ENCODE results near the gene SLC4A5.
"Not testable (repeated sequence)": the region's sequence is repeated elsewhere in the genome, so short reads cannot be mapped to it uniquely, and the experiment has no call there.

The SLC4A5 gene

DNA sequence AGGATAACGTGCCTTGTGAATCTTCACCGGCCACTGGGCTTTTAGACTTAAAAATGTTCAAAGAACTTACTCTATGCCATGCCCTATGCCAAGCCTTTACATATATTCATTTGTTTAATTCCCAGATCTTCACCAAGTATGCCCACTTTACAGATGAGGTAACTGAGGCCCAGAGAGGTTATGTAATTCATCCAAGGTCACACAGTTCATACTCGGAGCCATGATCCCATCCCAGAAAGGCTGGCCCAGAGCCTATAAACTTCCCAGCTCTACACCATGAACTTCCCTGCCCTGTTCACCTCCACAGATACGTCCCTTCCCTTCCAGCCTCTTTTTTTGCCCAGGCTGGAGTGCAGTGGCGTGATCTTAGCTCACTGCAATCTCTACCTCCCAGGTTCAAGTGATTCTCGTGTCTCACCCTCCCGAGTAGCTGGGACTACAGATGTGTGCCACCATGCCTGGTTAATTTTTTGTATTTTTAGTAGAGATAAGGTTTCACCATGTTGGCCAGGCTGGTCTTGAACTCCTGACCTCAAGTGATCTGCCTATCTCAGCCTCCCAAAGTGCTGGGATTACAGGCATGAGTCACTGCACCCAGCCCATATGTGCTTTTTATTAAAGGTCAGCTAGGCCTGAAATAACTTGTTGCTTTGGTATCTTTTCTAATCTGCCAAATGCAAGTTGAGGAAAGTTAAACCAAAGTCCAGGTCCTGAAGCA is 100.7 kb downstream of the SLC4A5 start:
- in situ Hi-C loops (cut with MboI; ENCODE audit: low sequenced_read_pairs): no loop called here

DNA sequence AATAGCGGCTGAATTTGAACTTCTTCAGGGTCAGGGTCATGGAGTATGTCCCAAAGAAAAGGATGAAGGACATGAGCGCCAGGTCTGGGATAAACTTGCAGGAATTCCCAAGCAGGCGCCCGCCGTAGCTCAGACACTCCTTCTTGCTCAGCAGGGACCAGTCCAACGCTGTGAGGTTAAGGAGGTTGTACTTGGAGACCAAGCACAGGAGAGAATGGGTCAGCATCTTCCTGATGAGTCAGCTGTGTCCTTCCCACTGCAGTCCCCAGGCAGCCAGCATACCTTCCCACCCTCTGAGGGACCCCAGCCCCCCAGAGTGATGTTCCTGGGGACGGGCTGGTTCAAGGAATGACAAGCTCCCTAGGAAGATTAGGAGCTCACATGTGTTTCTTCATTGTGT is 103.9 kb downstream of the SLC4A5 start:
- in situ Hi-C loops (cut with MboI; ENCODE audit: low sequenced_read_pairs): no loop called here

DNA sequence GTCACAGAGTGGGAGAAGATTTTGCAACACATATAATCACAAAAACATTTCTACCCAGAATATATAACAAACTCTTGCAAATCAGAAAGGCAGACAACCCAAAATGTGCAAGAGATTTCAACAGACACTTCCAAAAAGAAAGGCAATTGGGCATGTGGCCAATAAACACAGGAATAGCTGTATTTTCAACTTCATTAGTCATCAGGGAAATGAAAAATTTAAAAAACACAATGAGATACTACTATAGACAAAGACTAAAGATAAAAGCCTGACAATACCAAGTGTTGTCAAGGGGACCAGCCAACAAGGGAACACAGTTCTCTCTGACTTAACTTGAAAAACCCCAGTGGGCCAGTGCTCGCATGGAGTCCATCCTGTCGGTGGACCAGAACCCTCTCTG is 104.3 kb downstream of the SLC4A5 start:
- in situ Hi-C loops (cut with MboI; ENCODE audit: low sequenced_read_pairs): no loop called here

DNA sequence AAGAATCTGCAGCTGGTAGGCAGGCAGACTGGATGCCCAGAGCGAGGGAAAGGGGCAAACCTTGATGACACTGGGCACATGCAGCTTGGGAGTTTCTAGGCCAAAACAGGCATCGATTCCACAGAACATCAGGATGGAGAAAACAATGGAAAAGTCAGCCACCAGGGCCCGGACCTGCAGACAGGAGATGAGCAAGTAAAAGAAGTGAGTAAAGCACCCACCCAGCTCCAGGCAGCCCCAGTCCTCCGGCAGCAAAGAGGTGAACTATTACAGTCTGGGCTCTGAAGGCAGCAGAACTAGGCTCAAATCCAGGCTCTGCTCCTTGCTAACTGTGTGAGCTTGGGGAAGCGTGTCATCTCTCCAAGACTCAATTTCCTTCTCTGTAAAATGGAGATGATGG is 108.2 kb downstream of the SLC4A5 start:
- in situ Hi-C loops (cut with MboI; ENCODE audit: low sequenced_read_pairs): no loop called here

DNA sequence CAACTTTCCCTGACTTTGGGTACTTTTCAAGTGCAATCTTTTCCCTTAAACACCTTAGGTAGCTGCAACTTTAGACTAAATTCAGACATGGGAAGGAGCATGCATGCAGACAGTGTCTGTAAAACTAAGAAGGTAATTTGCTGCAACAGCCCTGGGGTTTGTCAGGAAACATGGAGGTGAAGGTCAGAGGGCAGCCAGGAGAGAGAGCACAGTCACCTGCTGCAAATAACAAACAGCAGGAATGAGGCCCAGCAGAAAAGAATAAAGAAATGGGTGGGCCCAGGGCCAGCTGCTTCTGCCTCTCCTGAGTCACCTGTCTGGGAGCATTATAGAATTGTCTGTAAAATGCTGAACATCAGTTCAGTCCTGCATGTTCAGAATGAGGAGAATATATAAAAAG is 109.6 kb downstream of the SLC4A5 start:
- in situ Hi-C loops (cut with MboI; ENCODE audit: low sequenced_read_pairs): no loop called here

DNA sequence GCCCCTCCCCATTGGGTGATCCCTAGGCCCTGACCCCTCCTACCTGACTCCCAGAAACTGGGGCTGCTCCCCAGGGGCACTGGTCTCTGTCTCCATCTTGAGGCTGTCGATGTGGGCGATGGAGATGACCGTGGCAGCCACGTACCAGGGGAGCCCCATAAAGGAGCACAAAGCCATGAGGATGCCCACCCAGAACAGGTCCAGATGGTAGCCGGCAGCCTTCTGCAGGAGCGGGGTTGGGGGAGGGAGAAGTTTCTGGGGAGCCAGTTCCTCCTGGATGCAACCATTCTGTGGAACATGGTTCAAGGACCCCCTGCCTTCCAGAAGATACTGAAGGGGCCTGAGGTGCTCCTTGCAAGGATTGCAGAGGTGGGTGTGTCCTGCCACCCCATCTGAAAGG is 110.8 kb downstream of the SLC4A5 start:
- in situ Hi-C loops (cut with MboI; ENCODE audit: low sequenced_read_pairs): no loop called here

DNA sequence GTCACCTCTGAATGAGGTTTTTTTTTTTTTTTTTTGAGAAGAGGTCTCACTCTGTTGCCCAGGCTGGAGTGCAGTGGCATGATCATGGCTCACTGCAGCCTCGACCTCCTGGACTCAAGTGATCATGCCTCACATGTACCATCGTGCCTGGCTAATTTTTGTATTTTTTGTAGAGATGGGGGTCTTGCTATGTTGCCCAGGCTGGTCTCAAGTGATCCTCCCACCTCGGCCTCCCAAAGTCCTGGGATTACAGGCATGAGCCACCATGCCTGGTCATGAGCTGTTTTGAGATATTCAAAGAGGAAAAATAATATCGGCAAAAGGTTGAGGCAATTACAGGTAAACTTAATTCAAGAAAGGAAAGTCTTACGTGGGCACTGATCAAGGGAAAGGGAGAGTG is 113.4 kb downstream of the SLC4A5 start:
- in situ Hi-C loops (cut with MboI; ENCODE audit: low sequenced_read_pairs): not testable (repeated sequence)

DNA sequence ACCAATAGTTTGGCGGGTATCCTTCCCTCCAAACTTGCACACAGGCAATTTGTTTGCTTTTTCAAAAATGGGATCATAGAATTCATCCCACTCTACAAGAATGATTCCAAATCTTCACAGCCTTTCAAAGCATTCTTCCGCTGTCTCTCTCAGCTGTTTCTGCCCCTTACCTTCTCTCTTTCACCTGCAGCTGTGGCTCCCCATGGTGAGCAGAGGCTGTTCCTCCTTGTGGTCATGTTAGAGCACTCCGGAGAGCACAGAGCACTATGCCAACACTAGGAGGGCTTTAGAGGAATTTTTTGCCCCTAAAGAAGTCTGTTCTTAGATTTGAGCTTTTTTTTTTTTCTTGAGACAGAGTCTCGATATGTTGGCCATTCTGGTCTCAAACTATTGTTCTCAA is 114.4 kb downstream of the SLC4A5 start:
- in situ Hi-C loops (cut with MboI; ENCODE audit: low sequenced_read_pairs): no loop called here

DNA sequence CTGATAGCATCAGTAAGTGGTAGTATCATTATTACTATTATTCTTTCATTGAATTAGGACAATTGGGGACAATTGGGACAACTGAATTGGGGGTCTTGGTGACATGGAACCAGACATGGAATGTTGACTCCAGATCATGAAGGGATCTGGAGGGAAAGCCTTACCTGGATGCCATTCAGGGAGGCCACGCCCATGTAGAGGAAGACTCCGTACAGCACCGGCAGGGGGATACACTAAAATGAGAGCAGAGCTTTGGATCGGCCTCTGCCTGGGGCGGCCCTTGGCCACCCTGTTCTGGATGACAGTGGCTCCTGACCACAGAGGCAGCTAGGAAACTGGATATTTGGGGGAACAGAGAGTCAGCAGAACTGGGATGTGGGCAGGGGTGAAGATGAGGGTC is 115.6 kb downstream of the SLC4A5 start:
- in situ Hi-C loops (cut with MboI; ENCODE audit: low sequenced_read_pairs): no loop called here

DNA sequence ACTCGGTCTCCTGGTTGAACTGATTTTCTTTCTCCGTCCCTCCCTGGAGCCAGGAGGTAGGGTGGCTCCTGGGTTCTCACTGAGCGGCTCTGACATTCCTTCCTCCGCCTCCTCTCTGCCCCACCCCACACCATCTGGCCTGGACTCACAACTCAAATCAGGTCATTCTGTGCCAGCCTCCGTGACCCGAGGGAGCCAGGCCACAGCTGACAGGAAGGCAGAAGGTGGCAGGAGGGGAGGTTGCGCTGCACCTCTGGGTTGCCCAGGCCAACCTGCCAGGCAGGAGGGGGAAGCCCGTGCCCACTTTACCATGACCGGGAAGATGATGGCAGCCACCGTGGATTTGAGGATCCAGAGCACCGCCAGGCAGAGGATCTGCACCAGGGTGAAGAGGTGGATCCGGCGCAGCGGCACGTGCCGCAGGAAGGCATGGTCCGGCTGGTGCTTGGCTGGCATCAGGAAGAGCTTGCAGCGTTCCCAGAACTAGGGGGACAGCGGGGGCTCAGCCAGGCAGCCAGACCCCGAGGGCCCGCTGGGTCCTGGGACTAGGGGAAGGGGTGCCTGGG is 116.5 kb downstream of the SLC4A5 start:
- in situ Hi-C loops (cut with MboI; ENCODE audit: low sequenced_read_pairs): no loop called here

DNA sequence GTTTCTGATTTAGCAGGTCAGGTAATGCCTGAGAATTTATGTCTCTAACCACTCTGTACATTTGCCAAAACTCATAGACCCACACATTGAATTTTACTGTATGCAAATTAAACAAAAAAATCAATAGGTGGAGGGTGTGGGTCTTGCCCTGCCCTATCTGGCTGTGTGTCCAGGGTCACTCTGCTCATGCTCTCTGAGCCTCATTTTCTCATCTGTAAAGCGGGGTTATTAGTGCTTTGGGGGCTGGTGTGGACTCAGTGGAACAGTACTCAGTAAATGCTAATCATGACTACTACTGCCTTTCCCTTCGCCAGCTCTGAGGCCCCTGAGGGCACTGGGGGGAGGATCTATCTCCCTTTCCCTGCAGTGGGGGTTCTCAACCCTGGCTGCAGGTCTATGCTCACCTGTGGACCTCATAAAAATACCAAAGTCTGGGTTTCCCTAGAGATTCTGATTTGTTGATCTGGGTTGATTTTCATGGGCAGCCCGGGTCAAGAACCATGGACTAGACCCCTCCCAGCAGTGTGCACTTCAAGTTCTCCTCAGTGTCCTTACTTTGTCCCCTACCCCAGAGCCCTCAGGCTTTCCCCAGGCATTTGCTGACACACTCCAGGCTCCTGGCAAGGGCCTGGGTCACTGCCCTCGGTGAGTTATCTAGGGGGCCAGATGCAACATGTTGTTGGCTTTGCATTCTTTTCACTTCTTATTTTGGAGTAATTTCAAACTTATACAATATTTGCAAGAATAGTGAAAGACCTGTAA is 117.3 kb downstream of the SLC4A5 start:
- in situ Hi-C loops (cut with MboI; ENCODE audit: low sequenced_read_pairs): no loop called here

DNA sequence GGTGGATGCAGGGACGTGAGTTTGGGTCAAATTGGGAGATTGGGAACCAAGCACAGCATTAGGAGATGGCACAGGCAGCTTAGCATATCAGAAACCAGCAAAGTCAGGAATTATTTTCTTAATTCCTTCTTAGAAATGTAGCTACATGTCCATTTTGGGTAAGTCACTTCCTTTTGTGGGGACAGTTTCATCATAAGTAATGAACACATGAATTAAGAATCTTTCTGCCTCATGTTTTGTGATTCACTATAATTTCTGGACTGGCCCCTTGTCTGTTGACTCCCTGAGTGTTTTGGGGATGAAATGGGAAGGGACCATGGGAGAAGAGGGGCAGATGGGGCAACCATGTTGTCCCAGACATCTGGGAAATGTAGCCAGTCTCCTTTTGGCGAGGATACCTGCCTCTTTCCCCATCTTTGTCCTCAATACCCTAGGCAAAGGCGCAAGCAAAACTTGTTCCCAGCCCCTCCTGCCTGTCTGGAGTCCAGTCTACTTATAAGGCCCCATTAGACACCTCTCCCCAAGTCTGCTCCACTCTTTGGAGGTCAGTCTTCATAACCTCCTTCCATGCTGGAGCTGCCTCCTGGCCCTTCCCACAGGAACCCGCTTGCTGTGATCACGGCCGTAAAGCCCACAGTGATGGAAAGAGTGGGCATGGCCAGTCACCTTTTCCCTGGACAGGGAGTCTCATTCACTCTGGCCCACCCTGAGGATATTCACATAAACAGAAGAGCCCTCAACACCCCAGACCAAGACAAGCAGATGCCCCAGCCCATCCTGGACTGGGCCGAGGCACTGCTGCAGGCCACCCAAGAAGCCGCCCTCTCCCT is 119.1 kb downstream of the SLC4A5 start:
- in situ Hi-C loops (cut with MboI; ENCODE audit: low sequenced_read_pairs): no loop called here

DNA sequence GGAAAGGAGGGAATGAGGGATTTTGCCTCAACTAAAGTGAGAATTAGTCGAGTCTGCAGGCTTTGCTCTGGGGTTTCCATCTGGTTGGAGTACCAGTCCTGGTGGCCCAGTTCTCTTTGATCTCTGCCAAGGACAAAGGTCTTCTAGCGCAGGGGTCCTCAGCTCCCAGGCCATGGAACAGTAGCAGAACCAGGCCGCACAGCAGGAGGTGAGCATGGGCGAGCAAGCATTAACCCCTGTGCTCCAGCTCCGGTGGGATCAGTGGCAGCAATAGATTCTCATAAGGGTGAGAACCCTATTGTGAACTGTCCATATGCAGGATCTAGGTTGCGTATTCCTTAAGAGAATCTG is 120.9 kb downstream of the SLC4A5 start:
- in situ Hi-C loops (cut with MboI; ENCODE audit: low sequenced_read_pairs): no loop called here

DNA sequence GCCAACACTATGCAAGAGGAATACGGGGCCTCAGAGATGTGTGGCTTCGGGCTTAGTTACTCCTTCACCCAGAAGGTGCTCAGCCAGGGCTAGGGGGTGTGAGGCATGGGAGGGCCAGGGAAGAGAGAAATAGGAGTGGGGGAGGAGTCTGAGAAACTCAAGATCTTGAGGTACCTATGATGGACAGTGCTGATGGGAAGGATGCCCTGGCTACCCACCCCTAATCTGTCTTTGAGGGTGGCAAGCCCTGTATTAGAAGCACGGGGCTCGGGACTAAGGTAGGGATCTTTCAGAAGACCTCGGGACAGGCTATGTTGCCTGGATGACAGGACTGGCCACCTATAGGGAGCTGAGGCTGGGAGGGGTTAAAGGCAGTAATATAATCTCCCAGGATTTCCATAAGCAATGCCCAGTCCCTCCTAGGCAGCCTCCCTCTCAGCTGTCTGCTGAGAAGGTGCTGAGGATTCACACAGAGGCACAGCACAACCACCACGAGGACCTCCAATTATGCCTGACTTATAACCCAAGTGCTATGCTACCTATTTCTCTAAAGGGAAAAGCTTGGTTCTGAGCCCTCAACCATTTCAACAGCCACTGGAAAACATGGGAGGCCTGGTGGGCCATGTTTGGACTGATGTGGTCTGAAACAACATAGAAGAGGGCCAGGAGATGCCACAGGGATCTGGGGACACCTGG is 121.5 kb downstream of the SLC4A5 start:
- in situ Hi-C loops (cut with MboI; ENCODE audit: low sequenced_read_pairs): no loop called here

DNA sequence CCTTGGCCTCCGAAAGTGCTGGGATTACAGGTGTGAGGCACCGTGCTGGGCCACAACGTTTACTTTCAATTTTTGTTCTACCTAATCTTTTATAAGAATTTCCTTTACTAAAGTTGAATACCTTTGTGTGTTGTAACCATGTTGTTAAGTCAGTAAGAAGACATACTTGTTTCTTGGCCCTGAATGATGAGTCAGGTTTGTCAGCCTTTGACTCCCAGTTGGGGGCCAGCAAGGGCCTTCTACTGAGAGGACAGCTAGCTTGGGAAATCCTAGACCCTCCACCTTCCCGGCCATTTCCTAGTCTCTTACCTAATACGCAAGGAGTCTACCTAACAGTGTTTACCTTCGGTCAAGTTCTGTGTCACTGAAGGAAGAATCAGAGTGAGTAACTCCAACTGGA is 122.1 kb downstream of the SLC4A5 start:
- in situ Hi-C loops (cut with MboI; ENCODE audit: low sequenced_read_pairs): no loop called here

DNA sequence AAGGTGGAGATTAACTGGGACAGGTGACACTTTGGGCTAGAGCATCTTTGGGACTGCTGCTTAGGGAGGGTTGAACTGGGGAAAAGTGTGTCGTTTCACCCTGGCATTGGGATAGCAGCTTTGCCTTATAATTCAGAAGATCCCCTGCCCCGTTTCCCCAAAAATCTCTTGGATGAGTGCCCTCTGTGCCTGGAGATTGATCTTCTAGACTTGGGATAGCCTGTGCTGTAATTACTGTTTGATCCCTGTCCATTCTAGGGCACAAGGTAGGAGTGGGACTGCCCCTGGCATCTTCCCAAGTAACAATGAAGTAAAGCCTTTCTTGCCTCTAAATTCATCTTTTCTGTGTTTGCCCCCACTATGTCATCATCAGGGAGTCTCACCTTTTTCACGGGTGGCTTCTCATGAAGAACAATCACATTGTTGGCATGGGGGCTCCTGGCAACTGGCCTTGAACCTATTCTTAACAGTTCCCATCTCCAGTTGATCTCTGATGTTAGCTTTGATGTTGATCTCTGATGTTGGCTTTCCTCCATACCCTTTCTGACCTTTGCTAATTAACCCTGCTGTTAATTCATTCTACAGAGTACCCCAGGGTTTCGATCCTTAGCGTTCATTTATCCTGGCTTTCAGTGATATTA is 123.2 kb downstream of the SLC4A5 start:
- in situ Hi-C loops (cut with MboI; ENCODE audit: low sequenced_read_pairs): no loop called here

DNA sequence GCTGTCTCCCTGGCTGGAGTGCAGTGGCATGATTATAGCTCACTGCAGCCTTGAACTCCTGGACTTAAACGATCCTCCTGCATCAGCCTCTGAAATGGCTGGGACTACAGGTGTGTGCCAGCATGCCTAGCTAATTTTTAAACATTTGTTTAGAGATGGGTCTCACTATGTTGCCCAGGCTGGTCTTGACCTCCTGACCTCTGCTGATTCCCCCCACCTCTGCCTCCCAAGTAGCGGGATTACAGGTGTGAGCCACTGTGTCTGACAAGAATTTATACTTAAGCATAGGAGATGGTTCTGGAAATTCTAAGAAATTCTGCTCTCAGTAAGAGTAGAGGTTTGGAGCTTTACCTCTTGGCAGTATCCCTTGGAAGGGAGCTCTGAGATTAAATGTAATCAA is 126.6 kb downstream of the SLC4A5 start:
- in situ Hi-C loops (cut with MboI; ENCODE audit: low sequenced_read_pairs): no loop called here

DNA sequence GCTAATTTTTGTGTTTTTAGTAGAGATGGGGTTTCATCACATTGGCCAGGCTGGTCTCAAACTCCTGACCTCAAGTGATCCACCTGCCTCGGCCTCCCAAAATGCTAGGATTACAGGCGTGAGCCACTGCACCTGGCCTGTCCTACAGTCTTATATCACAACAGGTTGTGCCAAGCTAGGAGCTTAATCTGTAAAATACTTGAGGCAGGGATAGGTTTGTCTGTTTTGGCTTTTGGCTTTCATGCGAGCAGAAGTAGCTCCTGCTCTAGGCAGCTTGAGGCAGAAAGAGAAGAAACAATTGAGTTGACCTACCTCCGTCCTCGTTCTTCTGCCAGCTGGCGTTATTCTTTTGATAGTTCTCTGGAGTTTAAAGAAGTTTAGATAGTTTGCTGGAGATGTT is 127.4 kb downstream of the SLC4A5 start:
- in situ Hi-C loops (cut with MboI; ENCODE audit: low sequenced_read_pairs): not testable (repeated sequence)

DNA sequence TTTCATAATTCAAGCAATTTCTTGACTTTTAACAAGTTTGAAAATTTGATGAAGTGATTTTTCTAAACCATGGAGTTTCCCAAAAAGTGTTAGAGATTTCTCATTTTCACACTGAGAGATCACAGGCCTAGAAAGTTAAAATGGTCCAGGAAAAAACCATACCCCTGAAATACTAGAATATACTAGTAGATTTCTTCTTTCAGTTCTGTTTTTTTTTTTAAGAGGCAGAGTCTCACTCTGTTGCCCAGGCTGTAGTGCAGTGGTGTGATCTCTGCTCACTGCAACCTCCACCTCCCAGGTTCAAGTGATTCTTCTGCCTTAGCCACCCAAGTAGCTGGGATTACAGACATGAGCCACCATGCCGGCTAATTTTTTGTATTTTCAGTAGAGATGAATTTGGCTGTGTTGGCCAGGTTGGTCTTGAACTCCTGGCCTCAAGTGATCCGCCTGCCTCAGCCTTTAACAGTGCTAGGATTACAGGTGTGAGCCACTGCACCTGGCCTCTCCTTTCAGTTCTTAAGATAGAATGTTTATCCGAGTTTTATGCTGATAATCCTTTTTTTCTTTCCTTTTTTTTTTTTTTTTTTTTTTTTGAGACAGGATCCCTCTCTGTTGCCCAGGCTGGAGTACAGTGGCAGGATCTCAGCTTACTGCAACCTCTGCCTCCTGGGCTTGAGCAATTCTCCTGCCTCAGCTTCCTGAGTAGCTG is 130.4 kb downstream of the SLC4A5 start:
- in situ Hi-C loops (cut with MboI; ENCODE audit: low sequenced_read_pairs): no loop called here

DNA sequence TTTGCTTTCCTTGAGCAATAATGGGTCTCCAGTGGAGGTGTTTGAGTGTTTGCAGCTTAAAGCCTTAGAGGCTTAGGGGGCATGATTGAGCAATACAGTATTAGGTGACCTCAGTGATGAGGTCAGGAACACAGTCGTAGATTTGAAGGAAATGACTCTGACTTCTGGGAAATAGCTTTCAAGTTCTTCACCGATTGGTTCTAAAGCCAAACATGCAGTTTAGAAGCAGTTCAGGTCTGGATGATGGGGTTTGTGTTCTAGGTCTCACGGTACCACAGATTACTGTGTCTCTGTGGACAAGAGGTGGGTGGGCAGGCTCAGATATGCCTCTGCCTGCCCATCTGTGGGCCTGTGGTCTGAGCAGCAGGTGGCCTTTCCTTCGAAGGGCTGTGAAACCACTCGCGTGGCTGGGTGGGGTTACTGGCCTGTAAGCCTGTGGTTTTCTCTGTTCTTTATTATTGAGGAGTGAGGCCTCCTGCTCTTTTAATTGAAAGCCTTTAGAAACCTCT is 137.0 kb downstream of the SLC4A5 start:
- in situ Hi-C loops (cut with MboI; ENCODE audit: low sequenced_read_pairs): no loop called here
